Heart left ventricle (tissue), 13 donors: Measurements from ENCODE around the gene ZNF17.

Experiments used
- POLR2A ChIP-seq, 2 donors: fragments of 450-650 bp; IDR thresholded peaks; one replicate each; pipeline ENCODE4 v1.6.1; 2017; ENCODE audit warnings: antibody characterized with exemption in 2 of 2, mild to moderate bottlenecking in 2 of 2, moderate library complexity in 2 of 2
- TF ChIP-seq, protein P1 (sequence below), 12 donors: fragments of 200-600 bp; sonication (generic) in 4 of 12; IDR thresholded peaks; one replicate each; pipeline versions ENCODE4 v1.5.0 to v1.8.0; 2018 to 2022; ENCODE audit warnings: antibody characterized with exemption in 12 of 12, mild to moderate bottlenecking in 5 of 12
- donor health status: ischemic (EF 13 %, LVEDD 7.1; RV severe dilation, severe dysfunction).
- donor health status: DM: no; HTN: yes; CAD: no.
- donor health status: DM: no; HTN: no; CAD: no.
- donor health status: ischemic (EF 25% LVEDD 6.9; RV normal size, moderate dysfunction).
- donor health status: ischemic (EF 25% LVEDD 5.7; RV mildly dilated, moderate dysfunction).
- donor health status: ischemic (EF 35%, LVEDD 5.7; RV mildly dilated, moderate dysfunction).
- donor health status: nonischemic (EF 11% LVEDD 7.7; RV severe dilation, severe dysfunction).
- donor health status: DM: yes; HTN: yes; CAD: no.
- donor health status: PGD.
- donor health status: ischemic (EF 29% LVEDD 5.4; RV normal size, mild dysfunction).
- donor health status: nonischemic (EF 23%, LVEDD 6.1; RV moderate dilation, normal function).

DNA sequence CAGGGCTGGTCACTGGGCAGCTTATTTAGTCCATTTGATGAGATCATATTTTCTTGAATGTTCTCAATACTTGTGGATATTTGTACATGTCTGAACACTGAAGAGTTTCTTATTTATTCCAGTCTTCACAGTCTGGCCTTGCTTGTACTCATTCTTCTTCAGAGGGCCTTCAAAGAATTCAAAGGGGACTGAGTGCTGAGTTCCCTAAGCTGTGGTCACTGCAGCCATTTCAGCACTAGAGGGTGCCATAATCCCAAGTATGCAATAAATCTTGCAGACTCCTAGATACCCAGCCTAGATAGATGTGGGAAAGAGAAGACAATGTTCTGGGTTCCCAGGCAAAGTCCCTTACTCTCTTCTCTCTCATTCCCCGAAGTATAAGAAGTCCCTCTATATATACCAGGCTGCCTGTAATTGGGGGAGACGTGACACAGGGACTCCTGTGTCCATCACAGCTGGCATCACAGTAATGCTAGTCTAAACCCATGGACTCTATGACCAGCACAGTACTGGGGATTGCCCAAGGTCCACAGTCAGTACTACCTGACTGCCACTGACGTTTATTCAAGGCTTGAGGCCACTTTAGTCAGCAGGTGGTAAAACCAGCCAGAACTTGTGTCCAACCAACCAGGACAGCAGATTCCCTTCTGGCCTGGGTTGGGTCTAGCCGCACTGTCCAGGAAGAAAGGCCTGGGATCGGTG, 54.9 kb downstream of the ZNF17 start:
- TF ChIP-seq, protein P1, sequence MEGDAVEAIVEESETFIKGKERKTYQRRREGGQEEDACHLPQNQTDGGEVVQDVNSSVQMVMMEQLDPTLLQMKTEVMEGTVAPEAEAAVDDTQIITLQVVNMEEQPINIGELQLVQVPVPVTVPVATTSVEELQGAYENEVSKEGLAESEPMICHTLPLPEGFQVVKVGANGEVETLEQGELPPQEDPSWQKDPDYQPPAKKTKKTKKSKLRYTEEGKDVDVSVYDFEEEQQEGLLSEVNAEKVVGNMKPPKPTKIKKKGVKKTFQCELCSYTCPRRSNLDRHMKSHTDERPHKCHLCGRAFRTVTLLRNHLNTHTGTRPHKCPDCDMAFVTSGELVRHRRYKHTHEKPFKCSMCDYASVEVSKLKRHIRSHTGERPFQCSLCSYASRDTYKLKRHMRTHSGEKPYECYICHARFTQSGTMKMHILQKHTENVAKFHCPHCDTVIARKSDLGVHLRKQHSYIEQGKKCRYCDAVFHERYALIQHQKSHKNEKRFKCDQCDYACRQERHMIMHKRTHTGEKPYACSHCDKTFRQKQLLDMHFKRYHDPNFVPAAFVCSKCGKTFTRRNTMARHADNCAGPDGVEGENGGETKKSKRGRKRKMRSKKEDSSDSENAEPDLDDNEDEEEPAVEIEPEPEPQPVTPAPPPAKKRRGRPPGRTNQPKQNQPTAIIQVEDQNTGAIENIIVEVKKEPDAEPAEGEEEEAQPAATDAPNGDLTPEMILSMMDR (IDR thresholded peaks at IDR 0.05): peak in 11 of 12 donors; percentile 20 to 54 (median 37)
- TF ChIP-seq POLR2A (IDR thresholded peaks at IDR 0.05): no peak
